Sciatic nerve (tissue), 2 donors: Measurements from ENCODE around the gene GATAD2A. TPM values are rescaled to one million over a fixed set of nuclear protein-coding genes. Genes with fewer than 3 reads are reported as not detected.

ENCODE experiments used
- ATAC-seq: fragments of 200-7000 bp; cut with Tn5 transposase; one replicate; pipeline ENCODE4 v1.9.1; 2020; ENCODE audit warnings: mild to moderate bottlenecking, moderate library complexity
- DNase-seq: peaks from one replicate; pipeline ENCODE4 v3.0.0-alpha.2; 2020; ENCODE audit warnings: low spot score
- intact Hi-C: fragments of 100-400 bp; cut with DNase I; formaldehyde crosslinking; loops from one replicate; pipeline ENCODE4 v1.14.2; 2022
- total RNA-seq: library from RNA; stranded (reverse); fragmentation: NEBNext Ultra II Directional; extraction: Animal tissue kit (Norgen Biotek cat#: 25700); gene quantifications from one replicate; pipeline ENCODE4 v1.2.1, GENCODE V29; 2021
- donor health status: DM: no; HTN: no; CAD: no.
- donor health status: DM: no; HTN: no; CAD: no.

Gene GATAD2A
- total RNA-seq, 1 donor from 2014 or later: 57.7 TPM

GRCh38 chr19:19417046-19417445 is 11.6 kb downstream of the GATAD2A start:
- ATAC-seq: no peak
- intact Hi-C loops: no loop called here
- no peak for DNase-seq

- no peak for DNase-seq
- no peak for ATAC-seq
- intact Hi-C loops: no loop called here
Measured at GRCh38 chr19:19417628-19418245, 12.3 kb downstream of the GATAD2A start.

GRCh38 chr19:19418555-19419260 is 13.2 kb downstream of the GATAD2A start:
- DNase-seq (no peak), ATAC-seq (no peak)
- intact Hi-C loops: no loop called here

GRCh38 chr19:19420570-19421298 is 15.3 kb downstream of the GATAD2A start:
- ATAC-seq (no peak), DNase-seq (no peak)
- intact Hi-C loops: no loop called here

- DNase-seq: no peak
- intact Hi-C loops: no loop called here
- no peak for ATAC-seq
Measured at GRCh38 chr19:19421299-19421696, 15.8 kb downstream of the GATAD2A start.

- no peak for ATAC-seq
- no peak for DNase-seq
- intact Hi-C loops: no loop called here
Measured at GRCh38 chr19:19422156-19422555, 16.7 kb downstream of the GATAD2A start.

- no peak for ATAC-seq
- no peak for DNase-seq
- intact Hi-C loops: no loop called here
Measured at GRCh38 chr19:19423322-19423721, 17.8 kb downstream of the GATAD2A start.

- DNase-seq (no peak), ATAC-seq (no peak)
- intact Hi-C loops: no loop called here
Measured at GRCh38 chr19:19425170-19425875, 19.8 kb downstream of the GATAD2A start.

- DNase-seq (no peak), ATAC-seq (no peak)
- intact Hi-C loops: no loop called here
Measured at GRCh38 chr19:19426216-19426615, 20.7 kb downstream of the GATAD2A start.

- no peak for DNase-seq
- intact Hi-C loops: no loop called here
- no peak for ATAC-seq
Measured at GRCh38 chr19:19426799-19427198, 21.3 kb downstream of the GATAD2A start.

GRCh38 chr19:19427302-19427701 is 21.8 kb downstream of the GATAD2A start:
- intact Hi-C loops: no loop called here
- DNase-seq (no peak), ATAC-seq (no peak)

GRCh38 chr19:19427944-19428343 is 22.5 kb downstream of the GATAD2A start:
- no peak for ATAC-seq
- no peak for DNase-seq
- intact Hi-C loops: no loop called here

GRCh38 chr19:19428746-19429145 is 23.3 kb downstream of the GATAD2A start:
- DNase-seq (no peak), ATAC-seq (no peak)
- intact Hi-C loops: no loop called here

GRCh38 chr19:19429361-19429760 is 23.9 kb downstream of the GATAD2A start:
- ATAC-seq: no peak
- intact Hi-C loops: no loop called here

GRCh38 chr19:19432732-19433131 is 27.3 kb downstream of the GATAD2A start:
- no peak for ATAC-seq
- intact Hi-C loops: no loop called here
- DNase-seq: no peak

More at GRCh38 chr19:19429361-19429760, 23.9 kb downstream of the GATAD2A start:
- DNase-seq: no peak

- ATAC-seq: no peak
- intact Hi-C loops: no loop called here
- no peak for DNase-seq
Measured at GRCh38 chr19:19433666-19434213, 28.3 kb downstream of the GATAD2A start.

GRCh38 chr19:19434483-19435045 is 29.1 kb downstream of the GATAD2A start:
- intact Hi-C loops: no loop called here
- DNase-seq (no peak), ATAC-seq (peak; percentile 91)

- no peak for ATAC-seq
- DNase-seq: no peak
Measured at GRCh38 chr19:19436137-19436691, 30.7 kb downstream of the GATAD2A start.

More at GRCh38 chr19:19436137-19436691, 30.7 kb downstream of the GATAD2A start:
- intact Hi-C loops: no loop called here
